Testis (tissue), 2 donors: Measurements from ENCODE around the gene ANKRD53.

Experiments
- POLR2A ChIP-seq: fragments of 450-650 bp; IDR thresholded peaks from one replicate; pipeline ENCODE4 v1.6.1; 2017; ENCODE audit warnings: antibody characterized with exemption, mild to moderate bottlenecking, moderate library complexity
- TF ChIP-seq, protein P1 (sequence below), 3 experiments: fragments of 450-650 bp in 2 of 3; fragments of 200-600 bp in 1 of 3; sonication (generic) in 1 of 3; IDR thresholded peaks; one replicate each; pipeline ENCODE4 v1.5.1; 2016 to 2019; ENCODE audit warnings: antibody characterized with exemption in 3 of 3, mild to moderate bottlenecking in 2 of 3, moderate library complexity in 1 of 3

DNA sequence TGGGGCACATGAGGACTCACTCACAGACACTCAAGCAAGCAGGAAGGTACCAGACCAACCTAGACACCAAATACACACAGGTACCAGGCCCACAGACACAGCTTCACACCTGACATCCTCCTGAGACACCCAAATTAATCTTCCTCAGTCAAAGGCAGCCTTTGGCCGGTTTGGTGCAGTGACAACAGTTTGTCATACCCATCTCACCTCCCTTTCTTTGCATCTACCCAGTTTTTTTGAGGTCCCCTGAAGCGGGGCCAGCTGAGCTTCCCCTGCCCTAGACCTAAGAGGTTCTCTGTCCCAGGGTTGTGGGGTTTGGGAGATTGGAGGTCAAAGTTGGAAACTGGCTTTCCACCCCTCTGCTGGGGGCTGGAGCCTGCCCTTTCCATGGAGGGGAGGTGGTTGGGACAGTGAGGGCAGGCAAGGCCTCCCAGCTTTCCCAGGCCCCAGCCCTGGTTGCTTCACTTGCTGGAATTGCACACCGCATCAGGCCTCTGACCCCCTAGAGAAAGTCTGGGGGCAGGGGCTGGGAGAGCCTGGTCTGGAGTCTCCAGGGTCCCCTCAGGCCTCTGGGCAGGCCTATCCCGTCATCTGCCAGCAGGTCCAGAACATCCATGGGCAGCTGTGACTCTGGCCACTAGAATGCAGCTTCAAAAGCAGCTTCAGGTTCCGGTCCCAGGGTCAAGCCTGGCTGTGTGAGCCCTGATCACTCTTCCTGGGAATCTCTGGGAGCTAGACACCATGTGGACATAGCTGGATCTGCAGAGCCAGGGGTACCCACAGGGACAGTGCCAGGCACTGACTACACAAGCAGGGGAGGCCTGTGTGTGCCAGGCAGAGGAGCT is 28.7 kb downstream of the ANKRD53 start:
- TF ChIP-seq, protein P1, sequence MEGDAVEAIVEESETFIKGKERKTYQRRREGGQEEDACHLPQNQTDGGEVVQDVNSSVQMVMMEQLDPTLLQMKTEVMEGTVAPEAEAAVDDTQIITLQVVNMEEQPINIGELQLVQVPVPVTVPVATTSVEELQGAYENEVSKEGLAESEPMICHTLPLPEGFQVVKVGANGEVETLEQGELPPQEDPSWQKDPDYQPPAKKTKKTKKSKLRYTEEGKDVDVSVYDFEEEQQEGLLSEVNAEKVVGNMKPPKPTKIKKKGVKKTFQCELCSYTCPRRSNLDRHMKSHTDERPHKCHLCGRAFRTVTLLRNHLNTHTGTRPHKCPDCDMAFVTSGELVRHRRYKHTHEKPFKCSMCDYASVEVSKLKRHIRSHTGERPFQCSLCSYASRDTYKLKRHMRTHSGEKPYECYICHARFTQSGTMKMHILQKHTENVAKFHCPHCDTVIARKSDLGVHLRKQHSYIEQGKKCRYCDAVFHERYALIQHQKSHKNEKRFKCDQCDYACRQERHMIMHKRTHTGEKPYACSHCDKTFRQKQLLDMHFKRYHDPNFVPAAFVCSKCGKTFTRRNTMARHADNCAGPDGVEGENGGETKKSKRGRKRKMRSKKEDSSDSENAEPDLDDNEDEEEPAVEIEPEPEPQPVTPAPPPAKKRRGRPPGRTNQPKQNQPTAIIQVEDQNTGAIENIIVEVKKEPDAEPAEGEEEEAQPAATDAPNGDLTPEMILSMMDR (IDR thresholded peaks at IDR 0.05), result no peak
- no peak for TF ChIP-seq POLR2A
